Sigmoid colon (tissue), 7 donors: ENCODE measurements around the gene SMIM35. TPM values are rescaled to one million over a fixed set of nuclear protein-coding genes. Genes with fewer than 3 reads are reported as not detected.

Experiments
- DNase-seq: peaks from one replicate; pipeline ENCODE4 v3.0.0-alpha.2; 2019
- H3K27ac ChIP-seq, 4 donors: fragments of 200-600 bp; sonication (generic); one replicate each; pipeline ENCODE4 v1.5.1; 2016 to 2019; ENCODE audit warnings: mild to moderate bottlenecking in 1 of 4
- H3K27me3 ChIP-seq, 3 donors: fragments of 200-600 bp; sonication (generic); one replicate each; pipeline ENCODE4 v1.5.1; 2019; ENCODE audit warnings: mild to moderate bottlenecking in 1 of 3
- H3K36me3 ChIP-seq, 4 donors: fragments of 200-600 bp; sonication (generic); one replicate each; pipeline ENCODE4 v1.5.1; 2016 to 2019
- H3K4me1 ChIP-seq, 4 donors: fragments of 200-600 bp; sonication (generic); one replicate each; pipeline ENCODE4 v1.5.1; 2017 to 2019
- H3K4me3 ChIP-seq, 4 donors: fragments of 200-600 bp; sonication (generic); one replicate each; pipeline ENCODE4 v1.5.1; 2017 to 2019; ENCODE audit warnings: mild to moderate bottlenecking in 2 of 4, moderate library complexity in 1 of 4
- H3K9me3 ChIP-seq, 4 donors: fragments of 200-600 bp in 3 of 4; sonication (generic) in 3 of 4; one replicate each; pipeline versions ENCODE4 v1.5.1 to v1.6.1; 2013 to 2019
- CTCF ChIP-seq, 4 experiments: fragments of 450-650 bp in 3 of 4; fragments of 200-600 bp in 1 of 4; IDR thresholded peaks; one replicate each; pipeline ENCODE4 v1.5.1; 2016 to 2019; ENCODE audit warnings: antibody characterized with exemption in 4 of 4, mild to moderate bottlenecking in 3 of 4, moderate library complexity in 2 of 4
- EP300 ChIP-seq, 4 donors: sonication (generic); formaldehyde crosslinking; IDR thresholded peaks; one replicate each; pipeline ENCODE4 v1.6.1; 2017; ENCODE audit warnings: antibody characterized with exemption in 4 of 4
- POLR2A ChIP-seq, 2 donors: fragments of 450-650 bp; IDR thresholded peaks; one replicate each; pipeline ENCODE4 v1.6.1; 2016; ENCODE audit warnings: antibody characterized with exemption in 2 of 2, mild to moderate bottlenecking in 2 of 2, moderate library complexity in 2 of 2
- POLR2AphosphoS5 ChIP-seq, 4 donors: sonication (generic); formaldehyde crosslinking; IDR thresholded peaks; one replicate each; pipeline ENCODE4 v1.6.1; 2017; ENCODE audit warnings: antibody characterized with exemption in 4 of 4
- WGBS, 2 donors: extraction: QIAGEN DNeasy Blood & Tissue Kit; methylation state at CpG; one replicate each; pipeline ENCODE4 v1.1.7; 2013; 5-methylcytosine and 5-hydroxymethylcytosine counted together
- intact Hi-C: fragments of 100-400 bp; cut with DNase I; formaldehyde crosslinking; loops from one replicate; pipeline ENCODE4 v1.15.1; 2023
- polyA plus RNA-seq, 3 donors: library from polyadenylated mRNA; stranded (reverse); fragments of 200-250 nt; gene quantifications; one replicate each; pipeline ENCODE4 v1.2.3, GENCODE V29; 2013
- total RNA-seq, 4 donors: library from RNA; depleted of rRNA; stranded (reverse); fragments of >200 nt; gene quantifications; one replicate each; pipeline ENCODE4 v1.1.0, GENCODE V29; 2016
- donor health status: healthy with polysubstance abuse.
- donor health status: Bipolar disorder and iron deficiency.
- donor health status: healthy.

SMIM35 gene
- total and polyA plus RNA-seq, 7 donors: 0.28 TPM; not detected in 6

- H3K4me1 ChIP-seq: no peaks in the 10 kb centered on the region
- intact Hi-C loops: no loop called here
- no peak overlapping the region for H3K27ac ChIP-seq
- H3K36me3 ChIP-seq: no peaks in the 10 kb centered on the region
- 88 to 93% methylated on average over 10 of the region's 10 CpGs for WGBS, 2 donors
- no peak for DNase-seq
- H3K4me3 ChIP-seq: no peak overlapping the region
- no peaks in the 10 kb centered on the region for H3K27me3 ChIP-seq
- no peaks in the 10 kb centered on the region for H3K9me3 ChIP-seq
- no peak for TF ChIP-seq POLR2A (IDR thresholded peaks at IDR 0.05)
- no peak for TF ChIP-seq CTCF (IDR thresholded peaks at IDR 0.05)
- TF ChIP-seq POLR2AphosphoS5 (IDR thresholded peaks at IDR 0.05): no peak
- no peak for TF ChIP-seq EP300 (IDR thresholded peaks at IDR 0.05)
Measured at GRCh38 chr11:117972044-117972443, 114.7 kb downstream of the SMIM35 start.

- H3K4me3 ChIP-seq: no peak overlapping the region
- H3K27ac ChIP-seq: no peak overlapping the region
- DNase-seq: no peak
- intact Hi-C loops: no loop called here
- no peak for TF ChIP-seq EP300 (IDR thresholded peaks at IDR 0.05)
- TF ChIP-seq CTCF (IDR thresholded peaks at IDR 0.05): no peak
- no peak for TF ChIP-seq POLR2AphosphoS5 (IDR thresholded peaks at IDR 0.05)
- TF ChIP-seq POLR2A (IDR thresholded peaks at IDR 0.05): no peak
- no peaks in the 10 kb centered on the region for H3K27me3 ChIP-seq
- WGBS, 2 donors: 45 to 48% methylated on average over 4 of the region's 4 CpGs
- H3K36me3 ChIP-seq: no peaks in the 10 kb centered on the region
- no peaks in the 10 kb centered on the region for H3K4me1 ChIP-seq
- no peaks in the 10 kb centered on the region for H3K9me3 ChIP-seq
Measured at GRCh38 chr11:117970400-117971024, 116.3 kb downstream of the SMIM35 start.

GRCh38 chr11:117969160-117969991 is 117.4 kb downstream of the SMIM35 start:
- H3K4me1 ChIP-seq: no peaks in the 10 kb centered on the region
- intact Hi-C loops: no loop called here
- no peak for DNase-seq
- TF ChIP-seq POLR2A (IDR thresholded peaks at IDR 0.05) (no peak), CTCF (IDR thresholded peaks at IDR 0.05) (no peak), POLR2AphosphoS5 (IDR thresholded peaks at IDR 0.05) (no peak), EP300 (IDR thresholded peaks at IDR 0.05) (no peak)
- no peaks in the 10 kb centered on the region for H3K36me3 ChIP-seq
- no peaks in the 10 kb centered on the region for H3K27me3 ChIP-seq
- H3K27ac ChIP-seq: no peak overlapping the region
- 89 to 94% methylated on average over 5 of the region's 5 CpGs for WGBS, 2 donors
- H3K9me3 ChIP-seq: no peaks in the 10 kb centered on the region
- H3K4me3 ChIP-seq: no peak overlapping the region

GRCh38 chr11:117966908-117967307 is 119.9 kb downstream of the SMIM35 start:
- no peaks in the 10 kb centered on the region for H3K27me3 ChIP-seq
- WGBS, 2 donors: 63 to 83% methylated on average over 8 of the region's 8 CpGs
- DNase-seq: no peak
- intact Hi-C loops: no loop called here
- TF ChIP-seq CTCF (IDR thresholded peaks at IDR 0.05) (no peak), POLR2AphosphoS5 (IDR thresholded peaks at IDR 0.05) (no peak), POLR2A (IDR thresholded peaks at IDR 0.05) (no peak), EP300 (IDR thresholded peaks at IDR 0.05) (no peak)
- no peaks in the 10 kb centered on the region for H3K9me3 ChIP-seq
- H3K36me3 ChIP-seq: no peaks in the 10 kb centered on the region
- no peaks in the 10 kb centered on the region for H3K4me1 ChIP-seq
- no peak overlapping the region for H3K4me3 ChIP-seq
- H3K27ac ChIP-seq: no peak overlapping the region
